ENCODE data around the gene PALLD. TPM values are rescaled to one million over a fixed set of nuclear protein-coding genes. Genes with fewer than 3 reads are reported as not detected.

PALLD gene
- total and polyA plus RNA-seq, 2 of the 13 experiments (the other 11 are each of a cell fraction or from before 2014, with no cell fraction given), result 0.50 to 1.5 TPM

DNA sequence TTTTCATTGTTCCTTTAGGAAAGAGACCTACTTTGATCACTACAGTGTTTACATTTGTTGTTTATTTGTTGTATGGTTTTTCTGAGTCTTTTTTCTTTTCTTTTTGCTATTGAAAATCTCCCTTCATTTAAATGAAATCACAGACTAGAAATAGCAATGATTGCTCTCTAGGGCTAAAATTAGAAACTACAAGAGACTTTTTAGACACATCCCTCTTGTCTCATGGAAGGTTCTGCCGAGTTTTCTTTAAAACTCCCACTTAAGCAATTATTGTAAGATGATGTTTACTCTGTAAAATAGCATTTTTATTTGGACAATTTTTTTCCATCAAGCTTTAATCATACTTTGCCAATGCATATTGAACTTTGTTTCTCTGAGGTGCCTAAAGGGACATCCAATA is 136.6 kb downstream of the PALLD start:
- H3K27ac ChIP-seq (ENCODE audit: extremely low read length, insufficient read depth, low read length), result no peak overlapping the region
- WGBS (ENCODE audit: low lambda C conversion rate), result 3% methylated on average over 1 of the region's 1 CpG
- H3K27me3 ChIP-seq (ENCODE audit: control insufficient read depth in 1 of 2, insufficient read depth in 2 of 2, low read length in 2 of 2), result peaks cover 0 to 24% of the 10 kb centered on the region in 2 experiments; a peak in 3 of 5 replicates
- H3K9me3 ChIP-seq (ENCODE audit: low read length), result no peaks in the 10 kb centered on the region
- in situ Hi-C loops (cut with HindIII; ENCODE audit: extremely low pct_ligation_motif_present, low pct_unique_long_range_greater_than_20kb) (no loop called here), intact Hi-C loops (cut with micrococcal nuclease; ENCODE audit: unreplicated experiment) (no loop called here)
- DNase-seq (ENCODE audit: low spot score) (no peak), FAIRE-seq (no peak), ATAC-seq (no peak)
- H3K4me1 ChIP-seq (ENCODE audit: insufficient read depth, low read length), result 0 out of 2 replicates have a peak, but pooled peaks cover 10% of the 10 kb centered on the region
- H3K4me2 ChIP-seq (ENCODE audit: low read depth, low read length), result no peak overlapping the region
- no peaks in the 10 kb centered on the region for H4K20me1 ChIP-seq (ENCODE audit: insufficient read depth, low read length)
- H3K9ac ChIP-seq (ENCODE audit: insufficient read depth, low read depth, low read length), result no peak overlapping the region
- POLR2A ChIA-PET, result no interaction called here
- no TSS peak for BruUV-seq (replicated peaks)
- no peaks in the 10 kb centered on the region for H3K79me2 ChIP-seq (ENCODE audit: insufficient read depth, low read length)
- H2AFZ ChIP-seq (ENCODE audit: low read length), result no peak overlapping the region
- TF ChIP-seq DPF2 (CRISPR knock-in tag; IDR thresholded peaks at IDR 0.05; ENCODE audit: borderline replicate concordance, low read depth), result no peak
- TF ChIP-seq DR1 (CRISPR knock-in tag; IDR thresholded peaks at IDR 0.05), result no peak
- TF ChIP-seq, protein P1, sequence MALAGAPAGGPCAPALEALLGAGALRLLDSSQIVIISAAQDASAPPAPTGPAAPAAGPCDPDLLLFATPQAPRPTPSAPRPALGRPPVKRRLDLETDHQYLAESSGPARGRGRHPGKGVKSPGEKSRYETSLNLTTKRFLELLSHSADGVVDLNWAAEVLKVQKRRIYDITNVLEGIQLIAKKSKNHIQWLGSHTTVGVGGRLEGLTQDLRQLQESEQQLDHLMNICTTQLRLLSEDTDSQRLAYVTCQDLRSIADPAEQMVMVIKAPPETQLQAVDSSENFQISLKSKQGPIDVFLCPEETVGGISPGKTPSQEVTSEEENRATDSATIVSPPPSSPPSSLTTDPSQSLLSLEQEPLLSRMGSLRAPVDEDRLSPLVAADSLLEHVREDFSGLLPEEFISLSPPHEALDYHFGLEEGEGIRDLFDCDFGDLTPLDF (CRISPR knock-in tag; IDR thresholded peaks at IDR 0.05), result no peak
- TF ChIP-seq, protein P2, sequence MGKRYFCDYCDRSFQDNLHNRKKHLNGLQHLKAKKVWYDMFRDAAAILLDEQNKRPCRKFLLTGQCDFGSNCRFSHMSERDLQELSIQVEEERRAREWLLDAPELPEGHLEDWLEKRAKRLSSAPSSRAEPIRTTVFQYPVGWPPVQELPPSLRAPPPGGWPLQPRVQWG (CRISPR knock-in tag; IDR thresholded peaks at IDR 0.05; ENCODE audit: borderline replicate concordance, low read depth), result no peak
- TF ChIP-seq ZNF468 (CRISPR knock-in tag; IDR thresholded peaks at IDR 0.05), result no peak
- TF ChIP-seq ZNF292 (CRISPR knock-in tag; IDR thresholded peaks at IDR 0.05; ENCODE audit: borderline replicate concordance, low read depth), result no peak
- TF ChIP-seq, protein P3, sequence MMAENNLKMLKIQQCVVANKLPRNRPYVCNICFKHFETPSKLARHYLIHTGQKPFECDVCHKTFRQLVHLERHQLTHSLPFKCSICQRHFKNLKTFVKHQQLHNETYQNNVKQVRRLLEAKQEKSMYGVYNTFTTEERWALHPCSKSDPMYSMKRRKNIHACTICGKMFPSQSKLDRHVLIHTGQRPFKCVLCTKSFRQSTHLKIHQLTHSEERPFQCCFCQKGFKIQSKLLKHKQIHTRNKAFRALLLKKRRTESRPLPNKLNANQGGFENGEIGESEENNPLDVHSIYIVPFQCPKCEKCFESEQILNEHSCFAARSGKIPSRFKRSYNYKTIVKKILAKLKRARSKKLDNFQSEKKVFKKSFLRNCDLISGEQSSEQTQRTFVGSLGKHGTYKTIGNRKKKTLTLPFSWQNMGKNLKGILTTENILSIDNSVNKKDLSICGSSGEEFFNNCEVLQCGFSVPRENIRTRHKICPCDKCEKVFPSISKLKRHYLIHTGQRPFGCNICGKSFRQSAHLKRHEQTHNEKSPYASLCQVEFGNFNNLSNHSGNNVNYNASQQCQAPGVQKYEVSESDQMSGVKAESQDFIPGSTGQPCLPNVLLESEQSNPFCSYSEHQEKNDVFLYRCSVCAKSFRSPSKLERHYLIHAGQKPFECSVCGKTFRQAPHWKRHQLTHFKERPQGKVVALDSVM (CRISPR knock-in tag; IDR thresholded peaks at IDR 0.05), result no peak
- TF ChIP-seq, protein P4, sequence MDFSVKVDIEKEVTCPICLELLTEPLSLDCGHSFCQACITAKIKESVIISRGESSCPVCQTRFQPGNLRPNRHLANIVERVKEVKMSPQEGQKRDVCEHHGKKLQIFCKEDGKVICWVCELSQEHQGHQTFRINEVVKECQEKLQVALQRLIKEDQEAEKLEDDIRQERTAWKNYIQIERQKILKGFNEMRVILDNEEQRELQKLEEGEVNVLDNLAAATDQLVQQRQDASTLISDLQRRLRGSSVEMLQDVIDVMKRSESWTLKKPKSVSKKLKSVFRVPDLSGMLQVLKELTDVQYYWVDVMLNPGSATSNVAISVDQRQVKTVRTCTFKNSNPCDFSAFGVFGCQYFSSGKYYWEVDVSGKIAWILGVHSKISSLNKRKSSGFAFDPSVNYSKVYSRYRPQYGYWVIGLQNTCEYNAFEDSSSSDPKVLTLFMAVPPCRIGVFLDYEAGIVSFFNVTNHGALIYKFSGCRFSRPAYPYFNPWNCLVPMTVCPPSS (IDR thresholded peaks at IDR 0.05), result no peak
- no peak for TF ChIP-seq ZNF777 (CRISPR knock-in tag; IDR thresholded peaks at IDR 0.05)
- TF ChIP-seq, protein P5, sequence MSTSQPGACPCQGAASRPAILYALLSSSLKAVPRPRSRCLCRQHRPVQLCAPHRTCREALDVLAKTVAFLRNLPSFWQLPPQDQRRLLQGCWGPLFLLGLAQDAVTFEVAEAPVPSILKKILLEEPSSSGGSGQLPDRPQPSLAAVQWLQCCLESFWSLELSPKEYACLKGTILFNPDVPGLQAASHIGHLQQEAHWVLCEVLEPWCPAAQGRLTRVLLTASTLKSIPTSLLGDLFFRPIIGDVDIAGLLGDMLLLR (CRISPR knock-in tag; IDR thresholded peaks at IDR 0.05), result no peak
- CTCF ChIA-PET (ENCODE audit: low intra/inter-chr PET ratio, low total read pairs), result no interaction called here
- no peaks in the 10 kb centered on the region for H3K36me3 ChIP-seq (replicated peaks in 1 of 2; ENCODE audit: control insufficient read depth in 1 of 2, insufficient read depth in 2 of 2, low read length in 2 of 2)
- H3K4me3 ChIP-seq (replicated peaks in 1 of 3; ENCODE audit: insufficient read depth in 1 of 3, low read depth in 2 of 3, low read length in 3 of 3), result no peak overlapping the region
